ENCODE data around the gene PTK6.

- no peak for TF ChIP-seq POLR2A (IDR thresholded peaks at IDR 0.05; ENCODE audit: low read depth, low read length)
- no peak for TF ChIP-seq TAF1 (IDR thresholded peaks at IDR 0.05; ENCODE audit: low read depth, low read length)
These were observed 19.8 kb upstream of the PTK6 start for GRCh38 chr20:63556873-63557478.
